COR-L47 (cell line): ENCODE measurements around the gene PRKN.

Experiments
- DNase-seq: peaks from one replicate; lab custom pipeline; 2025; lab: John Stamatoyannopoulos, UW

PRKN gene

DNA sequence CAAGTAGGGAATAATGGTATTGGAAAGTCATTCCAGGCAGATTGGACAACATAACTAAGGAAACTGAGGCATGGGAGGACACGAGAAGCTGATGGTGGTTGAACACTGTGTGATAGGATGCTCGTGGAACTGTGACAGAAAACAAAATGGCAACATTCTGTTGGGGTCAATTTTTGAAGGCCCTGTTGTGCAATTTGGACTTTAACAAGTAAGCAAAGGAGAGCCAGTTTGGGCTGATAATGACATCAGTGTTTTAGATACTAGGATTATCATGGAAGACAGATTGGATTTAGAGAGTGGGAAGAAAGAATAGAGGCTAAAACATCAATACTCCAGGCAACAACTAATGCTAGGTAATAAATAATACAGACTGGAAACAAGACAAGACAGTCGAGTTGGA is 53.1 kb downstream of the PRKN start:
- DNase-seq, result no peak

DNA sequence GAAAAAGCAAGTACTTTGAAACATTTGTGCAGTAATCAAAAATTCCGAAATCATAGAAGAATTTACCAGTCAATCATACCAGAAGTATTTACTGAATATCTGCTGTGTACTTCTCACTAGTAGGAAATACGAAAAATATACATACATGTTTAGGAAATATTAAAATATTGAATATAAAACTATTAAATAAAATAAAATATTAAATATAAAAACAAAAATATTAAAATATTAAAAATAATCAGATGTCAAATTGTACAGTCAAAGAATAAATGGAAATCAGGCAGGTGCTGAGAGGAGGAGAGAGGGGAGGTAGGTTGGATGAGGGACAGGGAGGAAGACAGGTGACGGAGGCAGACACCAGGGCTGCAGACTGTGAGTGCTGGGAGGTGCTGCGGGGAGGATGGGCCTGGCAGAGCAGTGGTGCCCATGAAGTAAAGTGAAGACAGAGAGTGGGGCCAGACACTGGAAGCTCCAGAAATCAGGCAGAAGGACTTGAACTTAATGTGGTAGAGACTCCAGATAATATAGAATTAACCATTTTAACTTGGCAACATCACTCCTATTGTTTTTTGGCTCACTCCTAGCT is 55.9 kb downstream of the PRKN start:
- DNase-seq, result no peak

DNA sequence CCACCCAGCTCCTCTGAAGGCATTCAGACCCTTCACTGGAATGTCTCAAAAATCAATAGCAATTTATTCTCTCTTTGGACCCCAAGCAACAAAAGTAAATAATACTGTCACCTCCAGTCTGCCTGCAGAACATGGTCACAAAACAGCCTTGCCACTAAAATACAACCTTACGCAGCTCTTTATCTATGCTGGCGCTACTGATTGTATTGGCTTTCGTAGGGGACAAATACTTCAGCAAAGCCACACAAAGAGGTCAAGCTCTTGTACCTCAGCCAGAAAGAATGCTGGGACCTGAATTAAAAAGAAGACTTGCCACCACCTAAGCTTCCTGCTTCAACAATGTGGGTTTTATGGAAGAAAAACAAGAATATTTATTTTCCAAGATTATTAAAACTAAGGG is 57.2 kb downstream of the PRKN start:
- no peak for DNase-seq

DNA sequence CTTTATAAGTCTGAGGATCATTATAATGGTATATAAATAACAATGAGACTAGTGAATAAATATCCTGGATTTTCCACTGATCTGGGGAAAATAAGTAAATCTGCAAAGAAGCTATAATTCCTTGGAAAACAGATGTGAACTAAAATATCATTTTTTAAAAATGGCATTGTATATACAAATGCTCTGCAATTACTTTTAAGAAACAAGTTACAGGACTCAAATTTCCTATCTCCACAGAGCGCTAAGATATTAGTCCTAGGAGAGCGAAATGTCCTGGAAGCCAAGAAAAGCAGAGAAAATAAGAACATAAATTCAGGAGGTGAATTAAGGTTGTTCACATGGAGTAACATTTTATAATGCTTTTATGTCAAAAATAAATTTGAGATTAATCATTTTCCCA is 61.3 kb downstream of the PRKN start:
- DNase-seq, result no peak

DNA sequence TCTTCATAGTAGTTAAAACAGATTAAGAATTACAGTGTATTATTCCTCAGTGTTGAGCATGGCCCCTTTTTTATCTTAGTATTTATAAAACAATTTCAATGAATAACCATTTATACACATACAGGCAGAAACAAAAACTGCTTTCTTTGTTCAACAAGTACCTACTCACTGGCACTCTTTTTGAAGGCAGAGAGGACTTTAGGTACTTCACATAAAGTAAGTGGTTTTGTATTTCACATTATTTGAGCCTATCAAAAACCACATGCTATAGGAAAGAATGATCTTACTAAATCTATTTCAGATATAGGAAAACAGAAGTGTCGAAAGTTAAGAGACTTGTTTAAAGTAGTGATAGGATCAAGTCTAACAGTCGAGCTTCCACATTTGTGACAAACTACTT is 73.8 kb downstream of the PRKN start:
- no peak for DNase-seq

DNA sequence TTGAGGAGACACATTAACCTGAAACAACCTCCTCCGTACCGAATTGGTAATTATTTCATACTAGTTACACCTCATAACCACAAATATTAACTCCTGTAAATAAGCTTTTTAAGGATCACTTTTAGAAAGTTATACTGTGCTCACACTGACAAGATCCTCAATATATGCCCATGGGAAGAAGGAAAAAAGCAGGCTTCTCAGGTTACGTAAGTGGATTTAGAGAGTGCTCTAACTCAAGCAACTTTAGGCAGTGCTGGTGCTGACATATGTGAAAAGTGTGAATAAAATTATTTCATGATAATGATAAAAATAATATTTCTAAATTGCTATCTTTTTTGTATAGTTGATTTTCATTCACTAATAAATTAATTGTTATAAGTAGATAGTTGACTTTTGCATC is 76.1 kb downstream of the PRKN start:
- DNase-seq, result no peak

DNA sequence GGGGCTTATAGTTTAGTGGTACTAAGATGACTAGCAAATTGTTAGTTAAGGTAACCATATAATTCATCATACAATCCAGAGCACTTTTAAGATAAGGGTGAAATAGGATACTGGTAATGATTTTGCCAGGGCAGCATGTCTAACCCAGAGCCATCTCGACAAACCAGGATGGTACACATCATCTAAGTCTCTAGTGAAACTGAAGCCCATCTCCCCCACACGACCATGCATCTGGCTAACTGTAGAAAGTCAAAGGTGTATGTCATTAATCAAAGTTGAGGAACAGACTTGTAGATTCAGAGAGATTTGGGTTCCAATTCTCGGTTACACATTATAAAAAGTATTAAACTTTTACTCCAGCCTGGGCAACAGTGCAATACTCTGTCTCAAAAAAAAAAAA is 78.3 kb downstream of the PRKN start:
- no peak for DNase-seq

DNA sequence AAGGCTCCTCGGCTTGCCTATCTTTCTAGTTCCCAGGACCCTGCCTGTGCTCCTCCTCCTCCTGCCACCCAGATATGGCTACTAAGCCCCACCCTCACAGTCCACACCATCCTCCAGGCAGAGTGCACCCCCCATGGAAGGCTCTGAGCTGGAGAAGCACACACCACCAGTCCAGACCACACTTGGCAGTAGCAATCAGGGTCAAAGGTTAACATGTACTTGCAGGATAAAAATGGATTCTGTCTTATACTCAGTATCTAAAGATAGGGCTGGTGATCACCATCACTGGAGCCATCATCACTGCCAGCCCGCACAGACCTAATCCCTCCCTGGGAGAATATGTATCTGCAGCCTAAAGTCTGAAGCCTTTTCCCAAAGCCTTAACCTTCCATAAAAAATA is 83.4 kb downstream of the PRKN start:
- DNase-seq, result no peak

DNA sequence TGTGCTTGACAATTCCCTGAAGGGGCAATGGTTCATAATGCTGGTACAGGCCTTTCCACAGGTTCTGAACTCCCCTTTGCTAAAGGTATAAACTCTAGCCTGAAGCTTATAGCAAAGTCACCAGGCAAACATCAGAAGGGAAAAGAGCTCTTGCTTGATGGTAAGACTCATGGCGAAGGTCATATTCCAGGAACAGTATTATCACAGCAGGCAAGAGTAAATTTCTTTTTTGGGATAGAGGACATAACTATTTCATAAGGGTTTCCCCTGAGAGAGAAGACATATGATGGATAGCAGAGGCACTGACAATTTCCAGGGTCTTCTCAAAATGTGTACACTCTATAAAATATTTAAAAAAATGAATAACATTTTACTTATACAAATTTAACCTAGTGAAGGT is 86.8 kb downstream of the PRKN start:
- DNase-seq, result no peak

DNA sequence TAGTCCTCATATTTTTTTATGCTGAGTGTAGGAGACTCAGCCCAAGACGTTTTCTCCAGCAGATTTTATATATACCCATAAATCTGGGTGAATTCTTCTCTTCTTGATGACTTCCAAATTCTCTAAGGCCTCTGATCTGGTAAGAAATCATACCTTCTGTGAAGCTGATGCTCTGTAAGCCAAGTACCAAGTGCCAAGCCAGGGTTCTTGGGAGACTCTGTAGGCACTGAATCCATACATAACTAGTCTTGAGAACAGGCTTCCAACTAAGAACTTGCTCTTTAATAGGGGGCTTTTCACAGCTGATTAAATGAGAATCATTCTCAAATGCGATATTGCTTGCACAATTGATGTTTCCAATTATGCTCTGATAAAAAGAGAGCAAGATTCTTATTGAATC is 87.6 kb downstream of the PRKN start:
- no peak for DNase-seq

DNA sequence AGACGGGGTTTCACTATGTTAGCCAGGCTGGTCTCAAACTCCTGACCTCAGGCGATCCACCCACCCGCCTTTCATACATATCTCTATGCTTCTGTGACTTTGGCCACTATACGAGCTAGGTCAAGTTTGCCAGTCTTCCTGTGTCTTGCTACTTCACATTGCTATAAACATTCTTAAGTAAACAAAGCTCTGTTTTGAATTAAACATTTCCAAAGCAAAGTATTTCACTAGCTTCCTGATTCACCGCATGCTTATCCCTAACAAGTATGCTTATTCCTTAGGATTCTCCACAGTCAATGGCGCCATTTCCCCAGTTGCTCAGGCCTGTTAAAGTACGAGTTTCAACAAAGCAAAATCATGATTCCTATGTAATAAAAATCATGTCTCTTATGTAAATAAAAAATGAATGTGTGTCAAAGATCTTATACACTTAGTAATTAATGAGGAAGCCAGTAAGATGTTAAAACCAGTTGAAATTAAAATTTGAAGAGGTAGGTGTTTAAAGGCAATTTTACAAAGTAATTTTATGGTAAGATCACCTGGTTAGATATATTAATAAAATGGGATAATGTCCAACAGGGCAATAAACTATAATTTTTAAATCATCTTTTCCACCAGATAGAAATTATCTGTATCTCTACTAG is 88.5 kb downstream of the PRKN start:
- no peak for DNase-seq

DNA sequence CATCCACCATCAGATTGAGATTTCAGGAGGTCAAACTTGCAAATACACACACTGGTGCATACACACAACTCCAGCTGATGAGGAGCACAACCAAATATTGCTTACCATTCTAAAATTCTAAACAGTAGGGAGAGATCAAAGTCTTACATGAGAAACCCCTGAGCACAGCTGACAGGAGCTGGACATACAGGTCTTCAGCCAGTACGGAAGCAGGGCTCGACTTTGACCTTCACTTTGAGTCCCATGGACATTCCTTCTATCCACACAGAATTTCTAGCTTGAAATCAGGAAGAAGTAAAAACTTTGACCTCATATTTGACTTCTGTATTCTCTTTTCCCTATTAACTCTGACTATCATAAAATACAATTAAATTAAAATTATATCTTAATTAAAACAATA is 90.2 kb downstream of the PRKN start:
- DNase-seq, result no peak

DNA sequence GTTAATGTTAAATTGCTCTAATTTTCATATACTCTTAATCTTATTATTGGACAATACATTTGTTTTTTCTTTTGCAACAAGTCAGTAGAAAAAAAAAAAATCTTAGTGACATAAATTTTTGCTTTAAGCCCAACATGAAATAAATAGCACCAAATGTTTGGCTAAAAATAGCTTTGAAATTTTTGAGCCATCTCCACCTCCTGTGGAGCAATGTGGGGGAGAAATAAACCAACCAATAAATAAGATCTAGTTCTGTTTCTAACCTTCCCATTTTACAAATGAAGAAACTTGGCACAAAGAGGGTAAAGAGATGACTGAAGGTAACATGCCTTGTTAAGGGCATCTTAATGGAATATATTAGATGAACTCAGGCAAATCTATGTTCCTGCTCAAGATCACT is 91.4 kb downstream of the PRKN start:
- no peak for DNase-seq

DNA sequence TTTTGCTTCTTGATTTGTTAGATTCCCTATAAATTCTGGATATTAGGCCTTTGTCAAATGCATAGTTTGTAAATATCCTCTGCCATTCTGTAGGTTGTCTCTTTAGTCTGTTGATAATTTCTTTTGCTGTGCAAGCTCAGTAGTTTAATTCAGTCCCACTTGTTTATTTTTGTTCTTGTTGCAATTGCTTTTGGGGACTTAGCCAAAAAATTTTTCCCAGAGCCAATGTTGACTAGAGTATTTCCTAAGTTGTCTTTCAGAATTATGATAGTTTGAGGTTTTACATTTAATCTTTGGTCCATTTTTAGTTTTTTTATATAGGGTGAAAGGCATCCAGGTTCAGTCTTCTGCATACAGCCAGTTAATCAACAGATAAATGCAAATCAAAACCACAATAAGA is 96.0 kb downstream of the PRKN start:
- DNase-seq, result no peak

DNA sequence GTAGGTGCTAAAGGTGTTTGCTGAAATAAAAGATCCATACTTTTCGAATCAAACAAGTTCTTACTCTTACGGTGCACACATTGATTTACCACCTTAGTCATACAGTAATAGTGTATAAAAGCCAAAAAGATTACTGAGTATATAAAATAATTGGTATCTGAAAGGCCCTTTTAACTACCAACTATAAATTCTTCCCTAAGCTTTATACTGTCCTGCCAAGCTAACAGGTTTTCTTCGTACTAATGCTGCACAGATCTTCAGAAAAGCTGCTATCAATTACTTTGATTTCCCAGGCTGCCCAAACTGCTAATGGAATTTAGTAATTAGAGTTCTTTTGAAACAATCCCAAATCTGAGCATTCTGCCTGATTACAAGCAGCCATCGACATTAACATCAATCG is 97.5 kb downstream of the PRKN start:
- no peak for DNase-seq

DNA sequence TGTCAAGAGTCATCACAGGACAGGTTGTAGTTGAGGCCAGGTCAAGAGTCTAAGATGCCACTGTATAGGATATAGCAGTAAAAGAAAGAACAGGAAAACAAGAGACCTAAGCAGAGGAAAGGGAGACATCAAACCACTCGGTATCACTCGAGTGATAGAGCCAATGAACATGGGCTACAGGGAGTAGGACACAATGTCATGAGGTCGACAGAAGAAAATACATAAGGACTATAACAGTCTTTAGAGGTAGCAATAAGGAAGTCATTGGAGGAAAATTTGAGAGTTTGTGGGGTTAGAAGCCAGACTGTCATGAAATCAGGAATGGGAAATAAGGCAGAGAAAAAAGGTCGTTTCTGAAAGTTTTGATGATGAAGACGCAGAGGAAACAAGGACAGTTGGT is 99.7 kb downstream of the PRKN start:
- DNase-seq, result no peak

DNA sequence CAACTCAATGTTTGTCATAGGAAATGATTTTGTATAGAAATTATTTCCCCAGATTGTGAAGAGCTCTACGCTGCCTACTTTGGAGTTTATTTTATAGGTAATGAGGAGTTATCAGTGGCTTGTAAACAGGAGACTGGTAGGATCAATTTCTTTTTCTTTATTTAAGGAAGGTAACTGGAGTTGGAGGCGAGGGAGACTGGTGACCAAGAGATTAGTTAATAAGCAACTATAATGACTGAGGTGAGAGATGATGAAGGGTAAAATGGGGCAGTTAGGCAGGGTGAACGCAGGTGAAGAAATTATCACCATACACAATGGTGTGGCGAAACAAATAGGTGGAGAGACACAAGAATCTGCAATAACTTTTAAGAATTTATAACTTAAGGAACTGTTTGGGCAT is 100.2 kb downstream of the PRKN start:
- DNase-seq, result no peak

DNA sequence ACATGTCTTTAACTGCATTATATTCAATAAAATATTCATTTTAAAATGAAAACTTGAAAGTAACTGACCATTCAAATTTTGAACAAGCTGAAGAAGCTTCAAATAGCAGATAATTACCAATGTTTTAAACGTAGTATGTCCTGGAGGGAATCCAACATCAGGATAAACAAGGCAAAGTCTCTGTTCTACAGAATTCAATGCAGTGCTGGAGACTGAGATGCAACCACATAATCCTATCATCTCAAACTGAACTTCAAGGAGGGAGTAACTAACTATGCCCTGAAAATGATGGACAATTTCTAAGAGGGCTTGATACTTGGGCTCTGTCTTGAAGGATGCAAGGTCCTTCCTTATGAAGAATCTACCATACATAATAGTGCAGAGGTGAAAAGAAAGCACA is 100.7 kb downstream of the PRKN start:
- DNase-seq, result no peak

DNA sequence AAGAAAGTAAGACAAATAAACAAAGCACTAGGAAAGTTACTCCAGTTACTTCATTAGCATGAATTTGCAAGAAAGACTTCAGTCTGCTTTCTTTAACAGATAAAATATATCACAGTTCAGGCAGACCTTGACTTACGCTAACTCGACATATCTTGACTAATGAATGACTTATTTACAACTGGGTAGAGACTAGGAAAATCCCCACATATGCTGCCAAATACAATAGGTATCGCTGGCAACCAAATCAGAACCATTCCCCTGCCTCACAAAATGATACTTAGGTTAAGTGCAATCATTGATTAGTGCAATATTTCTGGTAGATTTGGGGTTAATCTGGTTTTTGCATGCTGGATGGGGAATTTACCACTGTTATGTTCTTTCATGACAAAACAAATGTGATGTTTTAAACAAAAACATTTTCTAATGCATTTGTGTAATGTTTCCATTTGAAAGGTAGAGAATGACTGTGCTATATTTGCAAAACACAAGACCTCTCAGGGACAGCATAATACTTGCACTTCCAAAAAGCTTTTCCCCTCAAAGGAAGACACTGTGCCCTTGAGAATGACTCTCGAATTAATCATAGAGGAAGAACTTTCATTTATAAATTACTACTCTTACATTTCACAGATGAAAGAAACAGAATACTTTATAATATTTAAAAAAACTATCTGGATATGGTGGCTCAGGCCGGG is 101.6 kb downstream of the PRKN start:
- no peak for DNase-seq

DNA sequence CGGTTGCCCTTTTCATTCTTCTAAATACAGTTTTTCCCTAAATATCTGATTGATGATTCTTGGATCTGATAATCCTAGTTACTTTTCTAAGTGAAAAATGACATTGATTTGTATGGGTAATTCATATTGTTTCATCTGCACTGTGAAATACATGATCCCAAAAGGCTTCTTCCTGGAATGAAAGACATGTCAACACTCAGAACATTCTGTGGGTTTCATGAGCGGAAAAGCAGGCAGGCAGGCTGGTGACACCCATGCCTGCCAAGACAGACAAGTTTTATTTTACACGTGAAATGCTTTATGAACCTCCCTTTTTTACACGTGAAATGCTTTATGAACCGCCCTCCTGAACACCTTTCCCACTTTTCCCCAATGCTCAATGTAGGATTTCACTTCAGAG is 105.0 kb downstream of the PRKN start:
- no peak for DNase-seq

DNA sequence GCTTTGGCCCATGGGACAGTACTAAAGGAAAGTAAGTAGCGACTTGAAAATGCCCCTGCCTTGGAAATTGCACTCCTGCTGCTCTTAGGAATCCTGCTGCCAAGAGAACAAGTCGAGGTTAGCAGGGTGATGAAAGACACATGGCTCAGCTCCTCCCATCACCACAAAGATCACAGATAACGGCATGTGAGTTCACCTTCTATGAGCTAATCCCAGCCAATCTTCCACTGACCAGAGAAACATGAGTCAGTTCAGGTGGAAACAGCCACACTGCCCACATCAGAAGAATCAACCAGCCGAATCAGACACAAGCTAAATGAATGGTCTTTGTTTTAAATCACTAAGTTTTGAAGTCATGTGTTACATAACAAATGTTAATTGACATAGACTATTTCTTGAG is 106.3 kb downstream of the PRKN start:
- no peak for DNase-seq

DNA sequence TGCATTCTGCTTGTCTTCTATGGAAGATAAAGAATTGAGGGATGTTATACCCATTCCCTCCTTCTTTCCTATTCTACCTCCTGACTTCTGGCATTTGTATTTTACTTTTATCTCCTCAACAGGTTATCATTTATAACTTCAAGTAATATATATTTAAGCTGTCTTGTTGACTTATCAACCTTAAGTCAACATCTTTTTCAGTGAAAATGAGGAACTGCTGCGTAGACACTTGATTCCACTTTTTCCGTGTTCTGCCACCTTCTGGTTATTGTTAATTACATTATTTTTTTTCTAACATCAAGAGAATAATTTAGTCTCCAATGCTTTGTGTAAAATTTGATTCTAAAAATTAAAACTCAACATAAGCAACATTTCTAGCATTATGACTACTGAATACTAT is 107.5 kb downstream of the PRKN start:
- DNase-seq, result no peak

DNA sequence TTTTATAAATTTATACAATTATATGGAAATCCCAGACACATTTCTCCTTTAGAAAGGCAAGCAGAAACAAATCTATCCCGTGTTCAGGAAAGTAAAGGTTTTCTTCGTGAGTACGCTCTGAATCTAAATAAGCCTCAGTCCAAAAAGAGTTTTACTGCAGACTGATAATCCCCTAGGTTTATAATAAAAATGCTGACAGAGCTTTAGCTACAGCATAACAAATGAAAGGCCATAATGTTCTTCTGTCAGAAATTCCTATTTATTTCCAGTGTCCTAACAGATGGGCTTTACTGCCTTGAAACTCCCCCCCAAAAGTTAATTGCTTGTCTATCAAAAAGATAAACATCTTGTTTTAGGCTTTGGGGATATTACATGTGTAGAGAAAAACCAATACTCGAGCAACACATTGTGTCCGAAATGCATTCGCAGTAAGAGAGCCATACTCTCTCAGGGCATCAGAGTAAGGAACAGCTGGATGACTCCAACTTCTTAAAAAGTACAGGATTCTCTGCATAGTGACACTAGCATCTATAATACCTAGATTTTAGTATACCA is 109.0 kb downstream of the PRKN start:
- no peak for DNase-seq
